GM15510 (cell line): Measurements from ENCODE around the gene ANKRD6.

Experiments used
- POLR2A ChIP-seq: IDR thresholded peaks from 3 replicates; pipeline ENCODE4 v1.6.1; 2011; ENCODE audit warnings: borderline replicate concordance; ENCODE audit not compliant: insufficient read length; ENCODE audit errors: extremely low read depth

ANKRD6 gene

DNA sequence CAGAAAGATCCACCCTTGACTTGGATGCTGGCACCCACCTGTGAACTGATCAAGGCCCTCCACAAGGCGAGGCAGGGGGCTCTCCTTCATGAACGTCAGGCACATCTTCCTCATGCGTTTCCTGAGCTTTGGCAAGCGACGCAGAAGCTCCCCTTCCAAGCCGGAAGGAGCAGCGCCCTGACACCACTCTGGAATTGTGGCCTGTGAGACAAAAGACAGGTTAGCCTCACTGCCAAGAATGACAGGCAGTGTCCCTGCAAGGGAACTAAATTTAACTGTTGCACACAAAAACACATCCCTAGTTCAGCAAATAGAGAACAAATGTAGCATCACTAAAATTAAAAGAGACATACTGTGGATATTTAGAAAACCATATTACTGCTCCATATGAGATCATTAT lies 247.6 kb downstream of the ANKRD6 start:
- no peak for TF ChIP-seq POLR2A

DNA sequence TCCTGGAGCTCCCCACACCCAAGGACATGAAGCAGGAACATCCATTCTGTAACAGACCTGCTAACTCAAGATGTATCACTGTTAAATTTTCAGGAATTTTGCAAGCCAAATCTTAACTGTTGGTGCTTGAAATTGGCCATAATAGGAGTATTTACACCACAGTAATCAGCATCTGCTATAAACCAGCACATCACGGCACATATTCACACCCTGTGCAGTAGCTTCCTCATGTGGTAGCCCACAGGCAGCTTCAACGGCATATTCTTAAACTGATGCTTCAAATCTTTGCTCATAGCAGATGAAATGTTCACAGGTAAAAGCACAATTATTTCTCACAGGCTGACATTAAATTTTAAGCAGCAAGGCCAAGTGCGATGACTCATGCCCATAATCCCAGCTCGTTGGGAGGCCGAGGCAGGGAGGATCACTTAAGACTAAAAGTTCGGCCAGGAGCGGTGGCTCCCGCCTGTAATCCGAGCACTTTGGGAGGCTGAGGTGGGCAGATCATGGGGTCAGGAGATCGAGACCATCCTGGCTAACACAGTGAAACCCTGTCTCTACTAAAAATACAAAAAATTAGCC lies 249.1 kb downstream of the ANKRD6 start:
- TF ChIP-seq POLR2A = no peak

DNA sequence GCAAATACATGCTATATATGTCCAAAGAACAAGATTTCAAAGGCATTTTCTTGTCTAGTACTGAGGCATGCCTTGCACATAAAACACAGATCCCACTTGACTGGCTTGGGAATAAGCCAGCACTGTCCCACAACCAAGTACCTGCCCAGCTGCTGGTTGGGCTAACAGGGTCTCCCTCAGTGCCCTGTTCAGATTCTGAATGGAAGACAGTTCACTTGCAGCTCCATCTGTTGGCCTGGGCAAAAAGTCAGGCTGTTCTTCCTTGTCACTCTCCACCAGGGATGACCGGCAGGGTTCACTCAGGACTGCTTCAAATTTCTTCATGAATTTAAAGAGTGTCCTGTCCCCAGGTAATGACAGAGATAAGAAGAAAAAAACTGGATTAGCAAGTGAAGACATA lies 250.0 kb downstream of the ANKRD6 start:
- TF ChIP-seq POLR2A = no peak
